ENCODE measurements around the gene BRD4. TPM values are rescaled to one million over a fixed set of nuclear protein-coding genes. Genes with fewer than 3 reads are reported as not detected.

Gene BRD4
- total and polyA plus RNA-seq, 11 donors: 31.1 to 78.9 (median 61.8) TPM

DNA sequence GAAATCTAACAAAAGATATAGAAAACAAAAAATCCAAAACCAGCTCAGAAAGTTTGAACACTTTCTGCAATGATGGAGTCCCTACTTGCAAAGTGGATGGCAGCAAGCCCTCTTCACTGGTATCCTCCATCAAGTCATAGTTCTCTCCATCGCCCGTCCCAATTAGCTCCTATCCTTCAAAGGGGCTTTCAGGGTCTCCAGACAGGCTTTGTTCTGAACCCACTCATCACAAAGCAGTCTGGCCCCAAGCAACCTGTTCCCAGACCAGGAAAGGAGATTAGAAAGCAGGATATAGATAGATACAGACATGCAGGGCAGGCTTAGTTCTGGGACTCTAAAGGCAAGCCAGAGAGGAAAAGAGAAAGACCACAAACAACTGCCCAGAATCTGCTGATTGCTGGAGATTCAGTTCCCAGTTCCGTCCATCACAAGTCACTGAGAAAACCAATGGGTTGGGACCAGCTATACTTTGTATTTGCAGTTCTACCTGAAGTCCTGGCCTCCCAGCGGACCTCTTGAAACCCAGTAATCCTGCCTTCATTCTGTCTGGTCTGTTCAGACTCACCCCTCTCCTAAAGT is 52.9 kb downstream of the BRD4 start:
- intact Hi-C loops (cut with DNase I): no loop called here
- ATAC-seq: no peak
- TF ChIP-seq, protein P1, sequence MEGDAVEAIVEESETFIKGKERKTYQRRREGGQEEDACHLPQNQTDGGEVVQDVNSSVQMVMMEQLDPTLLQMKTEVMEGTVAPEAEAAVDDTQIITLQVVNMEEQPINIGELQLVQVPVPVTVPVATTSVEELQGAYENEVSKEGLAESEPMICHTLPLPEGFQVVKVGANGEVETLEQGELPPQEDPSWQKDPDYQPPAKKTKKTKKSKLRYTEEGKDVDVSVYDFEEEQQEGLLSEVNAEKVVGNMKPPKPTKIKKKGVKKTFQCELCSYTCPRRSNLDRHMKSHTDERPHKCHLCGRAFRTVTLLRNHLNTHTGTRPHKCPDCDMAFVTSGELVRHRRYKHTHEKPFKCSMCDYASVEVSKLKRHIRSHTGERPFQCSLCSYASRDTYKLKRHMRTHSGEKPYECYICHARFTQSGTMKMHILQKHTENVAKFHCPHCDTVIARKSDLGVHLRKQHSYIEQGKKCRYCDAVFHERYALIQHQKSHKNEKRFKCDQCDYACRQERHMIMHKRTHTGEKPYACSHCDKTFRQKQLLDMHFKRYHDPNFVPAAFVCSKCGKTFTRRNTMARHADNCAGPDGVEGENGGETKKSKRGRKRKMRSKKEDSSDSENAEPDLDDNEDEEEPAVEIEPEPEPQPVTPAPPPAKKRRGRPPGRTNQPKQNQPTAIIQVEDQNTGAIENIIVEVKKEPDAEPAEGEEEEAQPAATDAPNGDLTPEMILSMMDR (IDR thresholded peaks at IDR 0.05): no peak
- TF ChIP-seq POLR2A (IDR thresholded peaks at IDR 0.05): no peak

GRCh38 chr19:15276620-15277215 is 55.6 kb downstream of the BRD4 start:
- Histone ChIP-seq H3K4me3 (no peak overlapping the region), H3K9me3 (no peaks in the 10 kb centered on the region), H3K36me3 (peaks cover 0 to 18% (median 12%) of the 10 kb centered on the region in 9 donors), H3K27me3 (no peaks in the 10 kb centered on the region), H3K4me1 (peaks cover 30 to 100% (median 93%) of the 10 kb centered on the region in 12 donors), H3K27ac (no peak overlapping the region)
- TF ChIP-seq POLR2A (IDR thresholded peaks at IDR 0.05): no peak
- TF ChIP-seq, protein P1 (IDR thresholded peaks at IDR 0.05): no peak
- no peak for DNase-seq
- intact Hi-C loops (cut with DNase I): no loop called here
- ATAC-seq: no peak
- 73 to 80% (median 76%) methylated on average over 11 of the region's 11 CpGs for WGBS, 4 donors

More for the DNA sequence above, 52.9 kb downstream of the BRD4 start:
- peaks cover 43 to 100% (median 96%) of the 10 kb centered on the region in 12 donors for H3K4me1 ChIP-seq
- no peaks in the 10 kb centered on the region for H3K9me3 ChIP-seq
- peak overlapping the region in 8 of 12 donors; percentile 2 to 83 (median 65) for H3K27ac ChIP-seq
- no peaks in the 10 kb centered on the region for H3K27me3 ChIP-seq
- H3K36me3 ChIP-seq: peaks cover 0 to 4% (median 0%) of the 10 kb centered on the region in 9 donors
- H3K4me3 ChIP-seq: no peak overlapping the region
- no peak for DNase-seq
- 78 to 86% (median 80%) methylated on average over 4 of the region's 4 CpGs for WGBS, 4 donors

- ATAC-seq (peak; percentile 23 to 51 (median 39)), DNase-seq (no peak)
- Histone ChIP-seq H3K27me3 (no peaks in the 10 kb centered on the region), H3K4me1 (peaks cover 12 to 100% (median 89%) of the 10 kb centered on the region in 12 donors), H3K36me3 (peaks cover 0 to 36% (median 32%) of the 10 kb centered on the region in 9 donors), H3K9me3 (no peaks in the 10 kb centered on the region), H3K4me3 (no peak overlapping the region), H3K27ac (peak overlapping the region in 2 of 12 donors; percentile 2 to 8)
- no peak for TF ChIP-seq POLR2A (IDR thresholded peaks at IDR 0.05)
- TF ChIP-seq, protein P1 (IDR thresholded peaks at IDR 0.05): no peak
- 77 to 81% (median 80%) methylated on average over 4 of the region's 4 CpGs for WGBS, 4 donors
- intact Hi-C loops (cut with DNase I): no loop called here
Measured at GRCh38 chr19:15274477-15274876, 57.9 kb downstream of the BRD4 start.

GRCh38 chr19:15269806-15270205 is 62.5 kb downstream of the BRD4 start:
- intact Hi-C loops (cut with DNase I): loop anchor here in 8 of 10 donors (5.0 to 10.0 kb wide), 10 partner anchors 57 to 287 kb away; partner anchors contain the start of genes BRD4 (in 4 of the 8), AKAP8 (in 2 of the 8), AKAP8L (in 1 of the 8) and SYDE1 (in 1 of the 8)

More at GRCh38 chr19:15269806-15270205, 62.5 kb downstream of the BRD4 start:
- TF ChIP-seq, protein P1 (IDR thresholded peaks at IDR 0.05): no peak
- TF ChIP-seq POLR2A (IDR thresholded peaks at IDR 0.05): no peak
- no peak for ATAC-seq
- Histone ChIP-seq H3K4me1 (peaks cover 6 to 99% (median 86%) of the 10 kb centered on the region in 12 donors), H3K27ac (no peak overlapping the region), H3K27me3 (no peaks in the 10 kb centered on the region), H3K9me3 (no peaks in the 10 kb centered on the region), H3K4me3 (no peak overlapping the region), H3K36me3 (peaks cover 0 to 78% (median 68%) of the 10 kb centered on the region in 9 donors)
- 75 to 81% (median 78%) methylated on average over 6 of the region's 6 CpGs for WGBS, 4 donors
- no peak for DNase-seq
